Body of pancreas (tissue), 4 donors: ENCODE measurements around the gene POLR3G.

ENCODE experiments used
- POLR2A ChIP-seq, 3 donors: fragments of 450-650 bp; IDR thresholded peaks; one replicate each; pipeline ENCODE4 v1.6.1; 2016; ENCODE audit warnings: antibody characterized with exemption in 3 of 3, mild to moderate bottlenecking in 2 of 3
- TF ChIP-seq, protein P1 (sequence below), 7 experiments: fragments of 450-650 bp in 4 of 7; fragments of 200-600 bp in 3 of 7; sonication (generic) in 3 of 7; IDR thresholded peaks; one replicate each; pipeline ENCODE4 v1.5.1; 2016 to 2019; ENCODE audit warnings: antibody characterized with exemption in 7 of 7

DNA sequence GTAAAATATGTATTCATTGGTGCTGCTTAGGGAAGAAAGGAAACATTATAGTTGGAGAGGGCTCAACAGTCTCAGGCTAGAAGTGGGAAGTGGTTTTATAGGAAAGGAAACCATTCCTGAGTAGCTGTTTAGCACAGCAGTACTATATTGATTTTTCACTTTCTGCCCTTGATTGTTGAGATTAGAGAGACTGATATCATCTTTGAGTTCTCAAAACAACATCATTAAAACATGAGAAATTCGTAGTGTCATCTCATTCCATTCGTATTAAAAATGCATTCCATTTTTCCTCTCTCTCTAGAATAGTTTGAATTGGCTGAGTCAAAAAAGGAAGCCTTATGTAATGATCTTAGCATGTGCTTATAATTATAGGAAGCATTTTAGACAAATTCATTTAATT is 14.1 kb downstream of the POLR3G start:
- TF ChIP-seq, protein P1, sequence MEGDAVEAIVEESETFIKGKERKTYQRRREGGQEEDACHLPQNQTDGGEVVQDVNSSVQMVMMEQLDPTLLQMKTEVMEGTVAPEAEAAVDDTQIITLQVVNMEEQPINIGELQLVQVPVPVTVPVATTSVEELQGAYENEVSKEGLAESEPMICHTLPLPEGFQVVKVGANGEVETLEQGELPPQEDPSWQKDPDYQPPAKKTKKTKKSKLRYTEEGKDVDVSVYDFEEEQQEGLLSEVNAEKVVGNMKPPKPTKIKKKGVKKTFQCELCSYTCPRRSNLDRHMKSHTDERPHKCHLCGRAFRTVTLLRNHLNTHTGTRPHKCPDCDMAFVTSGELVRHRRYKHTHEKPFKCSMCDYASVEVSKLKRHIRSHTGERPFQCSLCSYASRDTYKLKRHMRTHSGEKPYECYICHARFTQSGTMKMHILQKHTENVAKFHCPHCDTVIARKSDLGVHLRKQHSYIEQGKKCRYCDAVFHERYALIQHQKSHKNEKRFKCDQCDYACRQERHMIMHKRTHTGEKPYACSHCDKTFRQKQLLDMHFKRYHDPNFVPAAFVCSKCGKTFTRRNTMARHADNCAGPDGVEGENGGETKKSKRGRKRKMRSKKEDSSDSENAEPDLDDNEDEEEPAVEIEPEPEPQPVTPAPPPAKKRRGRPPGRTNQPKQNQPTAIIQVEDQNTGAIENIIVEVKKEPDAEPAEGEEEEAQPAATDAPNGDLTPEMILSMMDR (IDR thresholded peaks at IDR 0.05): no peak
- TF ChIP-seq POLR2A (IDR thresholded peaks at IDR 0.05): no peak
